ENCODE measurements around the gene ATP9A. TPM values are rescaled to one million over a fixed set of nuclear protein-coding genes. Genes with fewer than 3 reads are reported as not detected.
"Not testable (repeated sequence)": the region's sequence is repeated elsewhere in the genome, so short reads cannot be mapped to it uniquely, and the experiment has no call there.

ATP9A gene
- total RNA-seq, 2 experiments from 2014 or later = 1.0 to 1.2 TPM

DNA sequence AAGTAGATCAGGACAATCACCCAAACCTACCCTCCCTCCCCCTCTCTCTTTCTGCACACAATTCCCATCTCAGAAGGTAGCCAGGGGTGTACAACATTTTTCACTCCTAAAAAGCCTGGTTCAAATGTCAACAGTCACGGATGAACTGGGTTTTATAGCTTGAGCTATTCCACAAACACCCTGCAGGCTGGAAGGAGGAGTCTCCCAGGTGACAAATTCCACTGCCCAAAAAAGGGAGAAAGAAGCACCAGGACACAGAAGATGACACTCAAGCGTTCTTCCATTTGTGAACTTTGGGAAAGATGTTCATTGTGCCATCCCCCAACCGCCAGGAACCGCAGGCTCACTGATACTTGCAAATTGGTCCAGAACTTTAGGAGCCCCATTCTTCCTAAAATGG is 114.1 kb downstream of the ATP9A start:
- Mint-ChIP-seq H3K4me3 (no peak overlapping the region), H3K27ac (no peak overlapping the region), H3K27me3 (peaks cover 4% of the 10 kb centered on the region), H3K36me3 (ENCODE audit: low read depth) (no peaks in the 10 kb centered on the region), H3K9me3 (no peaks in the 10 kb centered on the region), H3K4me1 (no peaks in the 10 kb centered on the region)
- POLR2A ChIA-PET = interaction anchor here (0.6 kb wide), 1 partner anchor 725 kb away, joined by 3 read pairs; no protein-coding TSS in a partner anchor
- CTCF ChIA-PET = no interaction called here
- DNase-seq = no peak

DNA sequence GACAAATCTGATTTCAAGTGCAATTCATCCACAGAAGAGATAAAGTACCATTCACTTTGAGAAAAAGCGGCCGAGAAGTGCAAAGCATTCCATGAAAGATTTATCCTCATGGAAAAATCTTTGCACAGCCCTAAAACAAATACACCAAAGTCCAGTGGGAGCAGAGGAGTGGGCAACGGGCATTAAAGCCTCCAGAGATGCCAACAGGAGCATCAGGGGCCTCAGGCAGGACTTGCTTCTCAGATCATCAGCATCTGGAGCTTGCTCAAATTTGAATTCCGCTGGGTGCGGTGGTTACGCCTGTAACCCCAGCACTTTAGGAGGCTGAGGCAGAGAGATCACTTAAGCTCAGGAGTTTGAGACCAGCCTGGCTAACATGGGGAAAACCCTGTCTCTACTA is 115.0 kb downstream of the ATP9A start:
- H3K36me3 Mint-ChIP-seq (ENCODE audit: low read depth) = no peaks in the 10 kb centered on the region
- ChIA-PET POLR2A (interaction anchor here (0.6 kb wide), 1 partner anchor 724 kb away, joined by 3 read pairs; no protein-coding TSS in a partner anchor), CTCF (no interaction called here)

DNA sequence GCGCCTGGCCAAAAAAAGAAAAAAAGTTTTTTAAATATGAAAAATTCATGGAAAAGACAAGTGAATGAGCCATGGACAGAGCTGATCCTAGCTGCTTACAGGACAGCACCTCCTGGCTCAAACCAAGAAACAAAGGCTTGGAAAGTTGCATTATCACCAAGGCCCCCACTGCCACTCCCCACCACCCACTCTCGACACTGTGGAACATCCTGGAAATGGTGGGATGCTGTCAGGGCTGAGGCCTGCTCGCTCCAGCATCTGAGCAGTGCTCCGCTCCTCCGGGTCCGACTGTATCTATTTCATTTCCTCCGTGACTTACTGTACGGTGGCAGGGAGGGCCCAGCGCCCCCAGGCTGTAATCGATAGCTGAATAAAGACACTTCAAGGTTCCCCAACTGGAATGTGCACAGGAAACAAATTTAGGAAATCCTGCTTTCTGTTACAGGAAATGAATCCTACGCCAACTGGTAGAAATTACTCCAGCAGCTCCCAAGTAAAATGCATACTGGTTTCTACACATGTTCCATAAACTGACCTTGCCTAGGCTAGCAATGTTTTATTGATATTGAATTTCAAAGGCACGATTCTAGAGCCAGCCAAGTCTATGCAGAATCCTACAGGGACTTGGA is 116.2 kb downstream of the ATP9A start:
- ChIA-PET CTCF (no interaction called here), POLR2A (no interaction called here)
- H3K9me3 Mint-ChIP-seq = no peaks in the 10 kb centered on the region
- DNase-seq = no peak
- peaks cover 7% of the 10 kb centered on the region for H3K27me3 Mint-ChIP-seq
- no peak overlapping the region for H3K4me3 Mint-ChIP-seq
- H3K36me3 Mint-ChIP-seq (ENCODE audit: low read depth) = no peaks in the 10 kb centered on the region
- no peak overlapping the region for H3K27ac Mint-ChIP-seq
- no peaks in the 10 kb centered on the region for H3K4me1 Mint-ChIP-seq

More for the DNA sequence above, 115.0 kb downstream of the ATP9A start:
- no peaks in the 10 kb centered on the region for H3K9me3 Mint-ChIP-seq
- DNase-seq = no peak
- H3K27ac Mint-ChIP-seq = no peak overlapping the region
- H3K4me1 Mint-ChIP-seq = no peaks in the 10 kb centered on the region
- H3K27me3 Mint-ChIP-seq = peaks cover 4% of the 10 kb centered on the region
- H3K4me3 Mint-ChIP-seq = no peak overlapping the region

DNA sequence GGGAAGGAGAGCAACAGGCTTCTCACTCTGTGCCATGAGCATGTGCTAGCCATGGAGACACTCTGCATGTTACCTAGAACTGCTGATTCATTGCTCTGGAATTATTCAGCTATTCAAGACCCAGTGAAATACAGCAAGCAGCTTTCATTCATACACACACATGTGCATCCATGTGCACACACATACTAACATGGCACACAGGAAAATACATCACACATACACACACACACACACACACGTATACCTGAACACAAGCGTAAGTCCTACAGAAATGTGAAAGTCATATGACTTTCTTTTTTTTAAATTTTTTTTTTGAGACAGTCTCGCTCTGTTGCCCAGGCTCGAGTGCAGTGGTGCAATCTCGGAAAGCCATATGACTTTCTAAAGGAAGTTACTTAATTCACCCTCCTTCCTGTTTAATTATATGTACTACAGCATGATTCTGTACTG is 117.5 kb downstream of the ATP9A start:
- POLR2A ChIA-PET = no interaction called here
- Mint-ChIP-seq H3K4me1 (no peaks in the 10 kb centered on the region), H3K9me3 (no peaks in the 10 kb centered on the region), H3K27ac (no peak overlapping the region), H3K4me3 (no peak overlapping the region), H3K36me3 (ENCODE audit: low read depth) (no peaks in the 10 kb centered on the region), H3K27me3 (peaks cover 8% of the 10 kb centered on the region)
- CTCF ChIA-PET = no interaction called here
- no peak for DNase-seq

DNA sequence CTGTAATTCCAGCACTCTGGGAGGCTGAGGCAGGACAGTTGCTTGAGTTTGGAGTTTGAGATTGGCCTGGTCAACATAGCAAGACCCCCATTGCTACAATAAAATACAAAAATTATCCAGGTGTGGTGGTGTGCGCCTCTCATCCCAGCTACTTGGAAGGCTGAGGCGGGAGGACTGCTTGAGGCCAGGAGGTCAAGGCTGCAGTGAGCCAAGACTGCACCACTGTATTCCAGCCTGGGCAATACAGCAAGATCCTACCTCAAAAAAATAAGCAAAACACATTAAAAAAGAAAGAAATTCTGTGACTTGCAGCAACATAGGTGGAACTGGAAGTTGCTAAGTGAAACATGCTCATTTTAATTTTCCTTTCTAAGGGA is 119.6 kb downstream of the ATP9A start:
- CTCF ChIA-PET = no interaction called here

DNA sequence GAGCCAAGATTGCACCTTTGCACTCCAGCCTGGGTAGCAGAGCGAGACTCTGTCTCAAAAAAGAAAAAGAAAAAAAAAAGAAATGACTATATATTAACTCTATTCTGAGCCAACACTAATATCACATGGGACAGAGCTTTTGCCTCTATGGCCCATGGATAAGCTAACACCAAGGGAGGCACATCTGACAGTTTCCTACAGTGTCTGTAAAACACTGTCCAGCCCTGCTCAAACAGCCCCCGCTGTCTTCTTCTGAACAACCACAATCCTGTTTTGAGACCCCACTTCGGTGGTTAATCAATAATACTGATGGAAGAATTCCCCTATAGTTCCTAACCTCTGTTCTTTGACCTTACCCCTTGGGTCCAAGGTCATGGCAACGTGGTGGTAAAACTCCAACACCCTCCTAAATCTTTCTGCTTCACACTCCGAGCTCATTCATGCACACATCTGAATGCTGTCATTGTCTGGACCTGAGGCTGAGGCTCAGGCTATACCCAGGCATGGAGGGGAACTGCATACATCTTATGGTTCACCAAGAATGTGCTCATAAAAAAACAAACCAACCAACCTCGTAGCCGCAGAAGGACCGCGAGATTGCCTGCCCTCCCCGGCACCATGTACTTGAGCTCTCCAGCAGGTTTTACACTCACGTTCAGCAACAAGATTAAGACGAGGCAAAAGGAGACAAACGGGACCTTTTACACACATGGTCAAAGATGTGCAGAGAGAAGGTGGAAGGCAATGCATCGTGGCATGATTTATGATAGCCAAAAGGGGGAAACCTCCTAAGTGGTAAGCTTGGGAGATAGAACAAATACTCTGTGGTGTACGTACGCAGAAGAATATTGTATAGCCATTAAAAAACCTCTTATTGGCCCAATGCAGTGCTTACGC is 120.3 kb downstream of the ATP9A start:
- H3K27ac Mint-ChIP-seq = no peak overlapping the region
- H3K36me3 Mint-ChIP-seq (ENCODE audit: low read depth) = no peaks in the 10 kb centered on the region
- no peaks in the 10 kb centered on the region for H3K9me3 Mint-ChIP-seq
- no peaks in the 10 kb centered on the region for H3K4me1 Mint-ChIP-seq
- ChIA-PET POLR2A (interaction anchor here (0.5 to 0.9 kb wide), 2 partner anchors 9 to 122 kb away, joined by 3 read pairs; no protein-coding TSS in a partner anchor), CTCF (no interaction called here)
- H3K27me3 Mint-ChIP-seq = peaks cover 6% of the 10 kb centered on the region
- no peak overlapping the region for H3K4me3 Mint-ChIP-seq
- no peak for DNase-seq

More for the DNA sequence above, 119.6 kb downstream of the ATP9A start:
- Mint-ChIP-seq H3K4me1 (no peaks in the 10 kb centered on the region), H3K9me3 (no peaks in the 10 kb centered on the region), H3K36me3 (ENCODE audit: low read depth) (no peaks in the 10 kb centered on the region), H3K4me3 (no peak overlapping the region), H3K27me3 (peaks cover 8% of the 10 kb centered on the region), H3K27ac (no peak overlapping the region)
- DNase-seq = no peak
- POLR2A ChIA-PET = no interaction called here

DNA sequence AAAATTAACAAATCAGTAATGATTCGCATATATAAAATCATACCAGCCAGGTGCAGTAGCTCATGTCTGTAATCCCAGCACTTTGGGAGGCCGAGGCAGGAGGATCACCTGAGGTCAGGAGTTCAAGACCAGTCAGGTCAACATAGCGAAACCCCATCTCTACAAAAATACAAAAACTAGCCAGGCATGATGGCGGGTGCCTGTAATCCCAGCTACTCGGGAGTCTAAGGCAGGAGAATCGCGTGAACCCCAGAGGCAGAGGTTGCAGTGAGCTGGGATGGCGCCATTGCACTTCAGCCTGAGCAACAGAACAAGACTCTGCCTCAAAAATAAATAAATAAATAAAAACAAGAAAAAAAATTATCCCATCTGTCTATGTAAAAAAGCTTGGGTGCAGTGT is 124.4 kb downstream of the ATP9A start:
- not testable (repeated sequence) for H3K27ac Mint-ChIP-seq; DNase-seq; H3K27me3 Mint-ChIP-seq; H3K36me3 Mint-ChIP-seq (ENCODE audit: low read depth); H3K4me1 Mint-ChIP-seq; H3K9me3 Mint-ChIP-seq; H3K4me3 Mint-ChIP-seq
- POLR2A ChIA-PET = interaction anchor here (1.1 kb wide), 1 partner anchor 271 kb away, joined by 4 read pairs; no protein-coding TSS in a partner anchor
- CTCF ChIA-PET = interaction anchor here (0.8 kb wide), 1 partner anchor 157 kb away, joined by 3 read pairs; no protein-coding TSS in a partner anchor

DNA sequence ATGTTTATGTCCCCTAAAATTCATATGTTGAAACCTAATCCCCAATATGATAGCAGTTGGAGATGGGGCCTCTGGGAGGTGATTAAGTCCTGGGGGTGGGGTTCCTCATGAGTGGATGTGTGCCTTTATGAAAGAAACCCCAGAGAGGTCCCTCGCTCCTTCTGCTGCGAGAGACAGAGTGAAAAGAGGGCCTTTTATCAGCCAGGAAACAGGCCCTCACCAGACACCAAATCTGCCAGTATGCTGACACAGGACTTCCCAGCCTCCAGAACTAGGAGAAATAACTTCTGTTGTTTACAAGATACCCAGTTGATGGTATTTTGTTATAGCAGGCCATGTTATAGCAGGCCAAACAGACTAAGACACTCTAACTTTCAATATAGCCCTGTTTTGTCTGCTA is 124.8 kb downstream of the ATP9A start:
- H3K4me1 Mint-ChIP-seq = peaks cover 7% of the 10 kb centered on the region
- no peak overlapping the region for H3K4me3 Mint-ChIP-seq
- ChIA-PET CTCF (interaction anchor here (0.8 kb wide), 1 partner anchor 157 kb away, joined by 3 read pairs; no protein-coding TSS in a partner anchor), POLR2A (no interaction called here)
- peaks cover 7% of the 10 kb centered on the region for H3K27me3 Mint-ChIP-seq
- H3K27ac Mint-ChIP-seq = no peak overlapping the region
- H3K9me3 Mint-ChIP-seq = no peaks in the 10 kb centered on the region
- H3K36me3 Mint-ChIP-seq (ENCODE audit: low read depth) = no peaks in the 10 kb centered on the region
- no peak for DNase-seq

DNA sequence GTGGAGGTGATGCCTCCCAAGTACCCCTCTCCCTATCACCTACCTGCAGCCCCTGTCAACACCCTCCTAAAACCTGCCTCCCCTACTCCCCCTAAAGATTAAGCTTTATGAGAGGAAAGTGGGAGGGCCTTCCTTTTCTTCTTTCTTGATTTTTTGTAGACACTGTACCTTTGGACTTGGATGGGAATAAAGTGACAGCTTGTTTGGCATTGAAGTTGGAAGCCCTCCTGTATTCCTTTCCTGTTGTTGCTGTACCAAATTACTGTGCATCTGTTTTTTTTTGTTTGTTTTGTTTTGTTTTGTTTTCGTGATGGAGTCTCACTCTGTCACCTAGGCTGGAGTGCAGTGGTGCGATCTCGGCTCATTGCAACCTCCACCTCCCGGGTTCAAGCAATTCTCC is 126.3 kb downstream of the ATP9A start:
- ChIA-PET POLR2A (no interaction called here), CTCF (no interaction called here)
- DNase-seq = no peak
- Mint-ChIP-seq H3K27ac (no peak overlapping the region), H3K4me3 (no peak overlapping the region), H3K27me3 (peaks cover 7% of the 10 kb centered on the region), H3K36me3 (ENCODE audit: low read depth) (no peaks in the 10 kb centered on the region), H3K4me1 (peaks cover 12% of the 10 kb centered on the region), H3K9me3 (no peaks in the 10 kb centered on the region)

DNA sequence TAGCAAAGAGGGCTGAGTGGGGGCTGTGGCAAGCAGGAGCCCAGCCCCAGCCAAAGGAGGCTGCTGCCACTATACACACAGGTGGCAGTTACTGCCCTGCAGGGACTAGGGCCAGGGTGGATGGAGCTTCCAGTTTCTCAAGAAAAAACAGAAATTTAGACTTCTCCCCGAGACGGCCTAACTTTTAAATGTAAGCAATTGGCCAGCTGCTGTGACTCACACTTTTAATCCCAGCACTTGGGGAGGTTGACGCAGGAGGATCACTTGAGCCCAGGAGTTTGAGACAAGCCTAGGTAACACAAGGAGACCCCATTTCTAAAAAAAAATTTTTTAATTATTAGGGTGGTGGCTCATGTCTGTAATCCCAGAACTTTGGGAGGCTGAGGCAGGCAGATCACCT is 127.4 kb downstream of the ATP9A start:
- DNase-seq = no peak
- Mint-ChIP-seq H3K4me1 (peaks cover 20% of the 10 kb centered on the region), H3K9me3 (no peaks in the 10 kb centered on the region), H3K27ac (no peak overlapping the region), H3K27me3 (peaks cover 5% of the 10 kb centered on the region), H3K4me3 (no peak overlapping the region), H3K36me3 (ENCODE audit: low read depth) (no peaks in the 10 kb centered on the region)
- CTCF ChIA-PET = no interaction called here
- POLR2A ChIA-PET = no interaction called here

DNA sequence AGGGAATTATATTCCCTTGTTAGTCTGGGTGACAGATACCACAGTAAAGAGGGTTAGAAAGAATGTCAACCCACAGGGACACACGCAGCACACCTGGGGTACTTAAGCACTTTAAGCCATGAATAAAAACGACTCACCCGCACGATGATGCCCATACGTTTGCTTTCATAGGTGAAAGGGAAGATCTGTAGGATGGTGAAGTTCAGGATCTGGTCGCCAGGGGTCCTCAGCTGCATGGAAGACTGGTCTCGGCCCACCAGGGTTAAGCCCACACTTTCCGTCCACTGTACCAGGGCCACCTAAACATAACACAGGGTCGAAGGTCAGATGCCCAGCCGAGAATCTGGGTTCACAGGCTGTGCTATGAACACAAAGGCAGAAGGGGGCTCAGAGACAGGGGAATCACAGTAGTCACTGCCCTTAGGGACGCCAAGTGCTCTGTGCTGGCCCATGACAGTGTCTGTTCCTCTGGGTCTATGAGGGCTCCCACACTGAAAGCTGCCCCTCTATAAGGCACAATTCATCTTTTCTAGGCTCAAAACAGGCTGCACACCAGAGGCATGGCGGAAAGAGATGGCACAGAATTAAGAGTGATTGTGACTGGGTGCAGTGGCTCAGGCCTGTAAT is 128.9 kb downstream of the ATP9A start:
- H3K27ac Mint-ChIP-seq = no peak overlapping the region
- DNase-seq = peak; percentile 65
- no peaks in the 10 kb centered on the region for H3K36me3 Mint-ChIP-seq (ENCODE audit: low read depth)
- ChIA-PET CTCF (interaction anchor here (0.6 kb wide), 1 partner anchor 62 kb away, joined by 3 read pairs; no protein-coding TSS in a partner anchor), POLR2A (interaction anchor here (1.3 kb wide), 1 partner anchor 8 kb away, joined by 3 read pairs; no protein-coding TSS in a partner anchor)
- H3K27me3 Mint-ChIP-seq = peaks cover 5% of the 10 kb centered on the region
- H3K4me1 Mint-ChIP-seq = peaks cover 30% of the 10 kb centered on the region
- no peaks in the 10 kb centered on the region for H3K9me3 Mint-ChIP-seq
- H3K4me3 Mint-ChIP-seq = no peak overlapping the region

DNA sequence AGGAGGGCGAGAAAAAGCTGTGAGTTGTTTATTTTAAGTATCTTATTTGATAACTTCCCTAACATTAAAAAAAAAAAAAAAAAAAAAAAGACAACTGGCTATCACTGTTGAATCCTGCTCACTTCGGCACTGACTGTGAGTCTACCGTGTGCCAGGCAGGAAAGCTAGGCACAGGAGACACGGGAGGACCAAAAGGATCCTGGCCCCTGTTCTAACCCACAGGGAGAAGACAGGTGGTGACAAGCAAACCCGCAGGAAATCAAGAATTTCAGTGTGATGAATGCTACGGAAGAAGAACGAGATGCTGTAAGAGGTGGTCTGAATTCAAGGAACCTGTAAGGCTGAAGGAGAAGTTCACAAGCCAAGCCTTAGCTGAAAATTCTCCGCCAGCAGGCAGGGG is 130.9 kb downstream of the ATP9A start:
- no peaks in the 10 kb centered on the region for H3K9me3 Mint-ChIP-seq
- no peak overlapping the region for H3K27ac Mint-ChIP-seq
- ChIA-PET CTCF (interaction anchor here (0.6 to 1.7 kb wide), 3 partner anchors 14 to 110 kb away, joined by 3 to 7 read pairs (median 5); no protein-coding TSS in a partner anchor), POLR2A (interaction anchor here (0.7 kb wide), 1 partner anchor 191 kb away, joined by 3 read pairs; no protein-coding TSS in a partner anchor)
- no peak overlapping the region for H3K4me3 Mint-ChIP-seq
- H3K4me1 Mint-ChIP-seq = peaks cover 45% of the 10 kb centered on the region
- H3K27me3 Mint-ChIP-seq = peaks cover 12% of the 10 kb centered on the region
- no peaks in the 10 kb centered on the region for H3K36me3 Mint-ChIP-seq (ENCODE audit: low read depth)
- DNase-seq = no peak

DNA sequence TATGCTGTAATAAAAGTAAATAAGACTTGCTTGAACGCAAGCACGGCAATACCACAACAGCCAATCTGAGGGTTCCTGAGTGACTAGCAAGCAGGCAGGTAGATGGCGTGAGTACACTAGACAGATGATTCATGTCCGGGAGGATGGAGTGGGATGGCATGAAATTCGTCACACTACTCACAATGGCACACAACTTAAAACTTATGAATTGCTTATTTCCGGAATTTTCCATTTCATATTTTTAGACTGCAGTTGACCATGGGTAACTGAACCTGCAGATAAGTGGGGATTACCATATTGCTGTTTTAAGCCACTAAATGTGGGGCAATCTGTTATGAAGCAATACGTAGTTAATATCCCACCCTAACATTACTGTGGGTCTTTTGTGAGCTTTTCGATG is 132.1 kb downstream of the ATP9A start:
- Mint-ChIP-seq H3K27me3 (peaks cover 12% of the 10 kb centered on the region), H3K27ac (no peak overlapping the region), H3K36me3 (ENCODE audit: low read depth) (no peaks in the 10 kb centered on the region), H3K4me3 (no peak overlapping the region), H3K4me1 (peaks cover 55% of the 10 kb centered on the region), H3K9me3 (no peaks in the 10 kb centered on the region)
- CTCF ChIA-PET = interaction anchor here (1.7 kb wide), 1 partner anchor 13 kb away, joined by 7 read pairs; no protein-coding TSS in a partner anchor
- POLR2A ChIA-PET = no interaction called here
- DNase-seq = peak; percentile 47
